ENCODE data around the gene RAI14.
"Not testable (repeated sequence)": the region's sequence is repeated elsewhere in the genome, so short reads cannot be mapped to it uniquely, and the experiment has no call there.

The RAI14 gene

DNA sequence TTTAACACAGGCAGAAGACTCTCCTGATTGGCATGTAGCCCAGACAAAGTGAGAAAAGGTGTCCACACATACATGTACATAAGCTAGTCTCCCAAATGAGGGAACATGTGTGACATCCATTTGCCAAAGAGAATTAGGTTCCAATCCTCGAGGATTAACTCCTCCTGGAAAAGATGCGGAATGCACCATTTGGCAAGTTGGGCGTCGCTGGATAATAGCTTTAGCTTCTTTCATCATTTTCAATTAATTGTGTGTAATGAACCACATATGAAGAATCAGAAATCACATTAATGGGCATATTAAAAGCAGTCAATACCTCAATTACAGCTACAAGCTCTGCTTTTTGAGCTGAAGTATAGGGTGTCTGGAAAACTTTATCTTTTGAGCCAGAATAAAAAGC, 127.8 kb downstream of the RAI14 start:
- H3K9ac ChIP-seq (ENCODE audit: low read length); H3K27ac ChIP-seq (ENCODE audit: low read depth, low read length); H3K4me3 ChIP-seq (ENCODE audit: low read depth in 1 of 2, low read length in 2 of 2); H3K27me3 ChIP-seq (ENCODE audit: control insufficient read depth in 1 of 2, insufficient read depth in 2 of 2, low read length in 2 of 2); H3K4me1 ChIP-seq (ENCODE audit: insufficient read depth, low read length); H3K9me3 ChIP-seq (ENCODE audit: low read length); H3K36me3 ChIP-seq (ENCODE audit: insufficient read depth, low read length): not testable (repeated sequence)

DNA sequence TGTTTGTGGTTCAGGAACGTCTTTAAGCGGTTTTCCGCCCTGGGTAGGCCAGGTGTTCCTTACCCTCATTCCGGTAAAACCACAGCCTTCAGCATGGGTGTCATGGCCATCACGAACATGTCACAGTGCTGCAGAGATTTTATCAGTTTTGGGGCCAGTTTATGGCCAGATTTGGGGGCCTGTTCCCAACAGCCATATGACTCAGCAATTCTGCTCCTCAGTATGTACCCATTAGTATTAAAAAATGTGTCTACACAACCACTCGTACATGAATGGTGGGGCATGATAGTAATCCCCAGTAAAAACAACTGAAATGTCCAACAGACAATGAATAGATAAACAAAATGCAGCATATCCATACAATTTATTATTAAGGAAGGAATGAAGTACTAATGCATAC, 130.9 kb downstream of the RAI14 start:
- Histone ChIP-seq H3K4me1 (ENCODE audit: insufficient read depth, low read length) (peaks cover 10% of the 10 kb centered on the region), H3K9me3 (ENCODE audit: low read length) (no peaks in the 10 kb centered on the region), H3K27ac (ENCODE audit: low read depth, low read length) (no peak overlapping the region), H3K9ac (ENCODE audit: low read length) (no peak overlapping the region), H3K4me3 (ENCODE audit: low read depth in 1 of 2, low read length in 2 of 2) (no peak overlapping the region), H3K27me3 (ENCODE audit: control insufficient read depth in 1 of 2, insufficient read depth in 2 of 2, low read length in 2 of 2) (no peaks in the 10 kb centered on the region), H3K36me3 (ENCODE audit: insufficient read depth, low read length) (no peaks in the 10 kb centered on the region)

DNA sequence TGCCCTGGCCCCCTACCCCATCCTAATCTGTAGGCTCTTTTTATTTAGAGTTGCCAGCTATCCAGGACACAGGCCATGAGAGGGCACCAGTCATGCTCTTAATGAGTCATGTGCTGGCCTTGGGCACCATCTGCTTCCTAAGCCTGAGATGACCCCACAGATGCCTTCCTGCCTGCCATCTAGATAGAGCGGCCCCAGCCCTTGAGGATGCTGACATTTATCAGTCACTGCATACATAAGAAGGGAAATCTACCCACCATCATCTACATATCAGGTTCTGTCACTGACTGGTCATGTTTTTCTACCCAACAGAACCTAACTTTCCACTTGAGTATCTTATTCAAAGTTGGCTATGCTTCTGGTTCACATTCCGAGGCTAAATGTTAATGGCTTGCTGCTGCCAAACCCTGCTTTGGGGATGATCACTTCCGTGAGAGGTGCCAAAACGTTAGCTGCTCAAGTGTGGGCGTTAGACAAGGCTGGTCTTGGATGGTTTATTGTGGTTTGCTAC, 132.9 kb downstream of the RAI14 start:
- H3K36me3 ChIP-seq (ENCODE audit: insufficient read depth, low read length), result no peaks in the 10 kb centered on the region
- H3K4me3 ChIP-seq (ENCODE audit: low read depth in 1 of 2, low read length in 2 of 2), result no peak overlapping the region
- peaks cover 10% of the 10 kb centered on the region for H3K4me1 ChIP-seq (ENCODE audit: insufficient read depth, low read length)
- H3K27ac ChIP-seq (ENCODE audit: low read depth, low read length), result no peak overlapping the region
- H3K27me3 ChIP-seq (ENCODE audit: control insufficient read depth in 1 of 2, insufficient read depth in 2 of 2, low read length in 2 of 2), result no peaks in the 10 kb centered on the region
- H3K9me3 ChIP-seq (ENCODE audit: low read length), result no peaks in the 10 kb centered on the region
- no peak overlapping the region for H3K9ac ChIP-seq (ENCODE audit: low read length)

DNA sequence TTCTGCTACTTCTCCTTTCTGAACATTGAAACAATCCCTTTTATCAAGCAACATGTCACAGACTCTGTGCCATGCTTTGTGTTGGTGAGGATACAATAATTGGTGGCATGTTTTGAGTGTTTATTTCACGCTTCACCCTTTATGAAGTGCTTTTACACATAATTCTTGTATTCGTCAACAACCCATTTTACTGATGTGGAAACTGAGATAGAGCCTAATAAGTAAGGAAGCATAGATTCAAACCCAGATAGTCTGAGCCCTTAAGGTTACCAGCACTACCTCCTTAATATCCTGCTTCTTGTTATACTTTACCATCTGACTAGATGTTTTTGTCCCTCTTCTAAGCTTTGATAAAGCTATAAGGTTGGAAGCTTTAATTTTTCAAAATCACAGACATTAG, 133.5 kb downstream of the RAI14 start:
- no peak overlapping the region for H3K9ac ChIP-seq (ENCODE audit: low read length)
- no peaks in the 10 kb centered on the region for H3K27me3 ChIP-seq (ENCODE audit: control insufficient read depth in 1 of 2, insufficient read depth in 2 of 2, low read length in 2 of 2)
- no peaks in the 10 kb centered on the region for H3K9me3 ChIP-seq (ENCODE audit: low read length)
- H3K4me3 ChIP-seq (ENCODE audit: low read depth in 1 of 2, low read length in 2 of 2), result no peak overlapping the region
- peaks cover 10% of the 10 kb centered on the region for H3K4me1 ChIP-seq (ENCODE audit: insufficient read depth, low read length)
- H3K36me3 ChIP-seq (ENCODE audit: insufficient read depth, low read length), result no peaks in the 10 kb centered on the region
- no peak overlapping the region for H3K27ac ChIP-seq (ENCODE audit: low read depth, low read length)

- no peak overlapping the region for H3K4me3 ChIP-seq (ENCODE audit: low read depth in 1 of 2, low read length in 2 of 2)
- no peak overlapping the region for H3K27ac ChIP-seq (ENCODE audit: low read depth, low read length)
- peaks cover 10% of the 10 kb centered on the region for H3K4me1 ChIP-seq (ENCODE audit: insufficient read depth, low read length)
- no peaks in the 10 kb centered on the region for H3K36me3 ChIP-seq (ENCODE audit: insufficient read depth, low read length)
- H3K9me3 ChIP-seq (ENCODE audit: low read length), result no peaks in the 10 kb centered on the region
- H3K27me3 ChIP-seq (ENCODE audit: control insufficient read depth in 1 of 2, insufficient read depth in 2 of 2, low read length in 2 of 2), result no peaks in the 10 kb centered on the region
- no peak overlapping the region for H3K9ac ChIP-seq (ENCODE audit: low read length)
Observed at GRCh38 chr5:34790069-34790468, 133.9 kb downstream of the RAI14 start.

DNA sequence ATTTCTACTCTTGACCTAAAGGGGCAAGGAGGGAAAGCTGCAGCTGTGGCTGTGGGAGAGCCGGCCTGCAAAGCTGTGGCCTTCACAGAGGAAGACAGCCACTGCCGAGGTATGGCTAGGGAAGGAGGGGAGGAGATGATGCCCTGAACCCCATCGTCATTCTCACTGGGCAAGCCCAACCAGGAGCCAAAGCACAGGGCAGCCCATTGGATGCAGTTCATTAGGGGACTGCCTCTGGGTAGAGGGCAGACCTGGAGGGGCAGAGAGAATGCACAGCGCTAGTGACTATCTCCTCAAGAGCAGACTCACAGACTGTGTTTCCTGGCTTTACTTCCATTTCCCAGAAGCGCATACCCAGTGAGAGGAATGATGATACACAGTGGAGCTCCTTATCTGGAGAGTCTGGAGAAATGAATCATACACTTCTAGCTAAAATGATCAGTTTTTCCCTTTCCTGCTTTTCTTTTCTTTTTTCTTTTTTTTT, 135.7 kb downstream of the RAI14 start:
- H3K27ac ChIP-seq (ENCODE audit: low read depth, low read length), result no peak overlapping the region
- no peaks in the 10 kb centered on the region for H3K36me3 ChIP-seq (ENCODE audit: insufficient read depth, low read length)
- no peak overlapping the region for H3K4me3 ChIP-seq (ENCODE audit: low read depth in 1 of 2, low read length in 2 of 2)
- no peak overlapping the region for H3K9ac ChIP-seq (ENCODE audit: low read length)
- H3K27me3 ChIP-seq (ENCODE audit: control insufficient read depth in 1 of 2, insufficient read depth in 2 of 2, low read length in 2 of 2), result no peaks in the 10 kb centered on the region
- H3K9me3 ChIP-seq (ENCODE audit: low read length), result no peaks in the 10 kb centered on the region
- peaks cover 10% of the 10 kb centered on the region for H3K4me1 ChIP-seq (ENCODE audit: insufficient read depth, low read length)

DNA sequence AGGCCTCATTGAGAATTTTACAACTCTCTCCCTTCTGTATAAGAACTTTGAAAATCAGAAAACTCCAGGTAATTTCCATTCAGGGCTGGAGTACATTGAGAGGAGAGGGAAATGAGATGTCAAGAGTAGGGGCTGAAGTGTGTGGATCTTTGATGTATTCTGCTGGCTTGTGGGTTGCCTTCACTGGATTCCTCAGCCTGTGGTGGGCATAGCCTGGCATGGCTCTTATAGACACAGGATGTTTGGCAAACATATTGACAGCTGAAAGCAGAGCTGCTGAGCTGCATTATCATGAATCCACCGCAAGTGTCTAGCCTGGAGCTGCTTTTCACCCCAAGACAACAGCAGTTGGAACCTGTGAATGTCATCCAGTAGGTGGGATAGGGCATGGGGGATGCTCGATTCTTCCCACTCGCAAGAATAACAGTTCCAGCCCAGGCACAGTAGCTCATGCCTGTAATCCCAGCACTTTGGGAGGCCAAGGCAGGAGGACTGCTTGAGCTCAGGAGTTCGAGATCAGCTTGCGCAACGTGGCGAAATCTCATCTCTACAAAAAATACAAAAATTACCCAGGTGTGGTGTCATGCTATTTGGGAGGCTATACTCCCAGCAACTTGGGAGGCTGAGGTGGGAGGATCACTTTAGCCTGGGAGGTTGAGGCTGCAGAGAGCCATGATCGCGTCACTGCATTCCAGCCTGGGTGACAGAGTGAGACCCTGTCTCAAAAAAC, 146.9 kb downstream of the RAI14 start:
- Histone ChIP-seq H3K4me1 (ENCODE audit: insufficient read depth, low read length) (no peaks in the 10 kb centered on the region), H3K27me3 (ENCODE audit: control insufficient read depth in 1 of 2, insufficient read depth in 2 of 2, low read length in 2 of 2) (no peaks in the 10 kb centered on the region), H3K4me3 (ENCODE audit: low read depth in 1 of 2, low read length in 2 of 2) (no peak overlapping the region), H3K36me3 (ENCODE audit: insufficient read depth, low read length) (peaks cover 22% of the 10 kb centered on the region), H3K9ac (ENCODE audit: low read length) (no peak overlapping the region), H3K27ac (ENCODE audit: low read depth, low read length) (no peak overlapping the region), H3K9me3 (ENCODE audit: low read length) (no peaks in the 10 kb centered on the region)

DNA sequence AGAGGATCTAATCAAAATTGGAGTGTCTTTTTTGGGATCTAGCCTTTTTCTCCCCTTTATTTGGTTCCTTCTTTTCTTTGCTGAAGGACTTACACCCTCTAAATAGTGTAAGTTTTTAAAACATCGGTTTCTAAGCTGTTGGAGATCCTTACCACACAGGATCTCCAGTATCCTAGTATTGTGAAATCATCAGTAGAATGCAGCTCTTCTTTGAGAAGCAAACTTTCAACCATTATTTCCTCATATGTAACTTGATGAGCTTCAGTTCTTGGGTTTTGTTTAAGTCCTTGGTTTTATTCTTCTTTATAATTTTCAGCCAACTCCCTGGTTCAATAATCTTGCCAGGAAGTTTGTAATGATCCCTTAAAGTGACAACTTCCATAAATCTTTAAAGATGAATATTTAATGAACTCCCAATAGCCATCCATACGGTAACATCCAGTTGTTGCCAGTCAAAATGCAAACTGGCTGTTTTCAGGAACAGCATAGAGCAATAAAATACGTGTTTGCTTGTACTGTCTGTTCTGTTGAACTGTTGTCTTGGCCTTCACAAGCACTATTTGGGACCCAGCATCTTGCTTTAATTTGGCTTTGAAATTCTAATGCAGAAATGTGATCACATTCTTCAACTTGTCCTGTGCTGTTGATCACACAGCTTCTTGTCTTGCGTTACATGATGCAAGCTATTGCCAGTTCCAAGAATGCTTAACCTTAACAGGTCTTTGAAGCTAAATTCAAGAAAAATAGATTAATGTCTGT, 148.0 kb downstream of the RAI14 start:
- Histone ChIP-seq H3K9me3 (ENCODE audit: low read length) (no peaks in the 10 kb centered on the region), H3K9ac (ENCODE audit: low read length) (no peak overlapping the region), H3K4me1 (ENCODE audit: insufficient read depth, low read length) (no peaks in the 10 kb centered on the region), H3K27me3 (ENCODE audit: control insufficient read depth in 1 of 2, insufficient read depth in 2 of 2, low read length in 2 of 2) (no peaks in the 10 kb centered on the region), H3K27ac (ENCODE audit: low read depth, low read length) (no peak overlapping the region), H3K4me3 (ENCODE audit: low read depth in 1 of 2, low read length in 2 of 2) (no peak overlapping the region), H3K36me3 (ENCODE audit: insufficient read depth, low read length) (peaks cover 16% of the 10 kb centered on the region)

DNA sequence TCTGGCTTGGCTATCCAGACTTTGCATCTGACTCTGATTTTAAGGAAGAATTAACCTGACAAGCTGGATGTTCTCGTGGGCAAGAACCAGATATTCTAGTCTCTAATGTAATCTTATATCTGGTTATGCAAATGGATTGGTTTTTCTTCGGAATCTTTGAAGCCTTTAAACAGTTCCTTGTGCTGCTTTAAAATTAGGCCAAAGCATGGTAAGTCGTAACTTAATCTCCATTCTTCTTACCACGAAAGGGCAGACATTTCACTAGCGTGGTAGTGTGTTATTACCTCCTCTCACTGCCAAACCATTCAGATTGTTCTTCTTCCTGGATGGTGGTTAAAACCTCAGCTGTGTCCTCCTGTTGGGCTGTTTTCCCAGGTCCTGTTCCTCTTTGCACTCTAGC, 148.8 kb downstream of the RAI14 start:
- Histone ChIP-seq H3K27me3 (ENCODE audit: control insufficient read depth in 1 of 2, insufficient read depth in 2 of 2, low read length in 2 of 2) (no peaks in the 10 kb centered on the region), H3K4me3 (ENCODE audit: low read depth in 1 of 2, low read length in 2 of 2) (no peak overlapping the region), H3K4me1 (ENCODE audit: insufficient read depth, low read length) (no peaks in the 10 kb centered on the region), H3K9me3 (ENCODE audit: low read length) (no peaks in the 10 kb centered on the region), H3K9ac (ENCODE audit: low read length) (no peak overlapping the region), H3K27ac (ENCODE audit: low read depth, low read length) (no peak overlapping the region), H3K36me3 (ENCODE audit: insufficient read depth, low read length) (peaks cover 16% of the 10 kb centered on the region)

DNA sequence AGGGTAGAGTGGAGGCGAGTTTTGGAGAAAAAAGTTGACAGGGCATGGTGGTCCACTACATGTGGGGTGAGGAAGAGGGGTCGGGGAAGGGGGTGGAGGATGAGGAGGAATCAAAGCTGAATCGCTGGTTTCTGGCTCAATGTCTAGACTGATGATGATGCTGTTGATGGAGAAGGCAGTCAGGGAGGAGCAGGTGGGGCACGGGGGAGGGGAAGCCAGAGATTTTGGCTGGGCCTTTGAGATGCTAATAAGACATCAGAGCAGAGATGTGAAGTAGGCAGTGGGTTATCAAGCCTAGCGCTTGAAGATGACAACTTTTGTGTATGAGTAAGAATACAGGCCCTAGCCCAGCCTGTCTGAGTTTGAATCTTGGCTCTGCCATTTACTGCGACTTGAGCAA, 150.4 kb downstream of the RAI14 start:
- H3K27me3 ChIP-seq (ENCODE audit: control insufficient read depth in 1 of 2, insufficient read depth in 2 of 2, low read length in 2 of 2), result no peaks in the 10 kb centered on the region
- no peak overlapping the region for H3K4me3 ChIP-seq (ENCODE audit: low read depth in 1 of 2, low read length in 2 of 2)
- no peak overlapping the region for H3K9ac ChIP-seq (ENCODE audit: low read length)
- H3K9me3 ChIP-seq (ENCODE audit: low read length), result no peaks in the 10 kb centered on the region
- H3K4me1 ChIP-seq (ENCODE audit: insufficient read depth, low read length), result no peaks in the 10 kb centered on the region
- peaks cover 14% of the 10 kb centered on the region for H3K36me3 ChIP-seq (ENCODE audit: insufficient read depth, low read length)
- H3K27ac ChIP-seq (ENCODE audit: low read depth, low read length), result no peak overlapping the region

- Histone ChIP-seq H3K9me3 (ENCODE audit: low read length) (no peaks in the 10 kb centered on the region), H3K27me3 (ENCODE audit: control insufficient read depth in 1 of 2, insufficient read depth in 2 of 2, low read length in 2 of 2) (no peaks in the 10 kb centered on the region), H3K36me3 (ENCODE audit: insufficient read depth, low read length) (peaks cover 6% of the 10 kb centered on the region), H3K4me1 (ENCODE audit: insufficient read depth, low read length) (no peaks in the 10 kb centered on the region), H3K9ac (ENCODE audit: low read length) (no peak overlapping the region), H3K4me3 (ENCODE audit: low read depth in 1 of 2, low read length in 2 of 2) (no peak overlapping the region), H3K27ac (ENCODE audit: low read depth, low read length) (no peak overlapping the region)
Observed at GRCh38 chr5:34811706-34812105, 155.6 kb downstream of the RAI14 start.

Measured in muscle layer of colon (tissue), 2 donors.